Liver (tissue), 3 donors: ENCODE data around the gene STRBP.

Source experiments
- CTCF ChIP-seq: fragments of 150-350 bp; IDR thresholded peaks from 2 replicates; pipeline ENCODE4 v1.5.1; 2017; ENCODE audit warnings: improper control_type of control experiment, low read depth, low read length; ENCODE audit not compliant: missing input control
- GABPA ChIP-seq, 2 donors: IDR thresholded peaks in 1 of 2; conservative IDR thresholded peaks in 1 of 2; 2 replicates each; pipeline ENCODE4 v1.6.1; 2016; ENCODE audit warnings: antibody characterized with exemption in 2 of 2, mild to moderate bottlenecking in 1 of 2, moderate library complexity in 1 of 2
- HNF4A ChIP-seq, 2 donors: conservative IDR thresholded peaks; 2 replicates each; pipeline ENCODE4 v1.6.1; 2016; ENCODE audit warnings: antibody characterized with exemption in 2 of 2, mild to moderate bottlenecking in 2 of 2
- MAX ChIP-seq: IDR thresholded peaks from 2 replicates; pipeline ENCODE4 v1.6.1; 2016; ENCODE audit warnings: antibody characterized with exemption
- NR2F2 ChIP-seq: IDR thresholded peaks from 2 replicates; pipeline ENCODE4 v1.6.1; 2016; ENCODE audit warnings: antibody characterized with exemption
- TAF1 ChIP-seq: conservative IDR thresholded peaks from 2 replicates; pipeline ENCODE4 v1.6.1; 2016; ENCODE audit warnings: antibody characterized with exemption, mild to moderate bottlenecking
- YY1 ChIP-seq: IDR thresholded peaks from 2 replicates; pipeline ENCODE4 v1.6.1; 2016; ENCODE audit warnings: antibody characterized with exemption, mild to moderate bottlenecking
- donor health status: healthy.
- donor health status: healthy.

GRCh38 chr9:123131993-123132392, 136.4 kb downstream of the STRBP start:
- TF ChIP-seq CTCF (no peak), GABPA (IDR thresholded peaks at IDR 0.05 in 1 of 2, conservative IDR thresholded peaks at IDR 0.05 in 1 of 2) (no peak), MAX (no peak), HNF4A (conservative IDR thresholded peaks at IDR 0.05) (peak; percentile 29 to 68), YY1 (no peak), TAF1 (no peak), NR2F2 (no peak)
